Body of pancreas (tissue), 4 donors: Measurements from ENCODE around the gene RYR3. TPM values are rescaled to one million over a fixed set of nuclear protein-coding genes. Genes with fewer than 3 reads are reported as not detected.

Experiments
- ATAC-seq: fragments of 150-250 bp; one replicate; pipeline ENCODE4 v1.9.1; 2016
- DNase-seq, 4 donors: peaks; one replicate each; pipeline ENCODE4 v3.0.0-alpha.2; 2019
- H3K27ac ChIP-seq, 4 donors: fragments of 200-600 bp; sonication (generic); 1 replicate in 3 of 4; 2 replicates in 1 of 4; pipeline versions ENCODE4 v1.5.1 to v1.6.1; 2016 to 2019; ENCODE audit warnings: mild to moderate bottlenecking in 1 of 4, mixed read lengths in 1 of 4, moderate library complexity in 1 of 4
- H3K27me3 ChIP-seq, 2 donors: fragments of 200-600 bp; sonication (generic); one replicate each; pipeline ENCODE4 v1.6.0; 2016; ENCODE audit warnings: mild to moderate bottlenecking in 1 of 2
- H3K36me3 ChIP-seq, 2 donors: fragments of 200-600 bp; sonication (generic); replicated peaks in 1 of 2; 2 replicates each; pipeline ENCODE4 v1.5.1; 2016; ENCODE audit warnings: low read depth in 2 of 2; ENCODE audit not compliant: insufficient read depth in 1 of 2
- H3K4me1 ChIP-seq: fragments of 200-600 bp; sonication (generic); one replicate; pipeline ENCODE4 v1.6.0; 2016
- H3K4me3 ChIP-seq, 2 donors: fragments of 200-600 bp; sonication (generic); 1 replicate in 1 of 2; 2 replicates in 1 of 2; pipeline ENCODE4 v1.5.1; 2016 to 2019
- H3K9me3 ChIP-seq, 3 donors: fragments of 200-600 bp; sonication (generic); 1 replicate in 2 of 3; 2 replicates in 1 of 3; pipeline ENCODE4 v1.5.1; 2016
- CTCF ChIP-seq, 7 experiments: fragments of 450-650 bp in 4 of 7; fragments of 200-600 bp in 3 of 7; sonication (generic) in 3 of 7; IDR thresholded peaks; one replicate each; pipeline ENCODE4 v1.5.1; 2016 to 2019; ENCODE audit warnings: antibody characterized with exemption in 7 of 7
- POLR2A ChIP-seq, 3 donors: fragments of 450-650 bp; IDR thresholded peaks; one replicate each; pipeline ENCODE4 v1.6.1; 2016; ENCODE audit warnings: antibody characterized with exemption in 3 of 3, mild to moderate bottlenecking in 2 of 3
- WGBS, 2 donors: methylation state at CpG; one replicate each; pipeline ENCODE4 v1.1.5; 2017; 5-methylcytosine and 5-hydroxymethylcytosine counted together
- intact Hi-C: fragments of 100-400 bp; cut with DNase I; formaldehyde crosslinking; loops from one replicate; pipeline ENCODE4 v1.15.1; 2023
- total RNA-seq, 2 donors: library from RNA; depleted of rRNA; stranded (reverse); fragments of >200 nt; gene quantifications; one replicate each; pipeline ENCODE4 v1.1.0, GENCODE V29; 2016

Gene RYR3
- total RNA-seq, 2 donors from 2014 or later = 0.26 to 0.66 TPM

- H3K27me3 ChIP-seq = no peaks in the 10 kb centered on the region
- no peak for DNase-seq
- intact Hi-C loops = no loop called here
- ATAC-seq = no peak
- H3K36me3 ChIP-seq = no peaks in the 10 kb centered on the region
- no peak for TF ChIP-seq POLR2A (IDR thresholded peaks at IDR 0.05)
- no peak for TF ChIP-seq CTCF (IDR thresholded peaks at IDR 0.05)
- H3K4me3 ChIP-seq = no peak overlapping the region
- no peak overlapping the region for H3K27ac ChIP-seq
- H3K4me1 ChIP-seq = no peaks in the 10 kb centered on the region
- WGBS, 2 donors = 62 to 63% methylated on average over 3 of the region's 3 CpGs
- no peaks in the 10 kb centered on the region for H3K9me3 ChIP-seq
These were observed 431.5 kb downstream of the RYR3 start for GRCh38 chr15:33742306-33742705.

- WGBS, 2 donors = 53 to 55% methylated on average over 2 of the region's 2 CpGs
- Histone ChIP-seq H3K27me3 (no peaks in the 10 kb centered on the region), H3K27ac (no peak overlapping the region), H3K36me3 (no peaks in the 10 kb centered on the region), H3K9me3 (no peaks in the 10 kb centered on the region), H3K4me3 (no peak overlapping the region), H3K4me1 (no peaks in the 10 kb centered on the region)
- intact Hi-C loops = no loop called here
- DNase-seq (no peak), ATAC-seq (no peak)
- TF ChIP-seq CTCF (IDR thresholded peaks at IDR 0.05) (no peak), POLR2A (IDR thresholded peaks at IDR 0.05) (no peak)
These were observed 432.0 kb downstream of the RYR3 start for GRCh38 chr15:33742800-33743199.

- ATAC-seq (no peak), DNase-seq (no peak)
- Histone ChIP-seq H3K4me1 (no peaks in the 10 kb centered on the region), H3K27ac (no peak overlapping the region), H3K27me3 (no peaks in the 10 kb centered on the region), H3K4me3 (no peak overlapping the region), H3K9me3 (no peaks in the 10 kb centered on the region), H3K36me3 (no peaks in the 10 kb centered on the region)
- TF ChIP-seq POLR2A (IDR thresholded peaks at IDR 0.05) (no peak), CTCF (IDR thresholded peaks at IDR 0.05) (no peak)
- WGBS, 2 donors = 72 to 74% methylated on average over 5 of the region's 5 CpGs
- intact Hi-C loops = no loop called here
These were observed 435.4 kb downstream of the RYR3 start for GRCh38 chr15:33746203-33746602.

DNA sequence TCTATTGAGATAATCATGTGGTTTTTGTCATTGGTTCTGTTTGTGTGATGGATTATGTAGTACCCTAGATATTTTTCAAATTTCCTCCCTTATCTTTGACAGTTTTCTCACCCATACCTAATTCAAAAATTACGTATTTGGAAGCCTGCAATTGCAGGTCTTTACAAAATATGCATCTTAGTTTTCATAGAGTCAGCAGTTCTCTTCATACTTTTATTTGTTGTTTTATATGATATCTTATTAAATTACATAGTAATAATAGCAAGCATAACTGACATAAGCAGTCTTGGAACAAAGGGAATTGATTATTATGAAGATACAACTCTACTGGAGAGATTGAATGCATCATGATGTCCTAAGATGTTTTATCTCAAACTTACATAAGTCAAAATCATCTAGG, 442.2 kb downstream of the RYR3 start:
- intact Hi-C loops = no loop called here

More for the DNA sequence above, 442.2 kb downstream of the RYR3 start:
- no peaks in the 10 kb centered on the region for H3K27me3 ChIP-seq
- no peak overlapping the region for H3K4me3 ChIP-seq
- H3K4me1 ChIP-seq = no peaks in the 10 kb centered on the region
- TF ChIP-seq CTCF (IDR thresholded peaks at IDR 0.05) = no peak
- H3K27ac ChIP-seq = no peak overlapping the region
- WGBS, 2 donors = 50 to 56% methylated on average over 1 of the region's 1 CpG
- DNase-seq (no peak), ATAC-seq (no peak)
- no peaks in the 10 kb centered on the region for H3K9me3 ChIP-seq
- no peaks in the 10 kb centered on the region for H3K36me3 ChIP-seq
